ENCODE measurements around the gene LHX3. TPM values are rescaled to one million over a fixed set of nuclear protein-coding genes. Genes with fewer than 3 reads are reported as not detected.

LHX3 gene
- polyA plus RNA-seq, 2 of the 4 experiments (the other 2 are of a cell fraction) = 0.03 TPM; not detected in 1

DNA sequence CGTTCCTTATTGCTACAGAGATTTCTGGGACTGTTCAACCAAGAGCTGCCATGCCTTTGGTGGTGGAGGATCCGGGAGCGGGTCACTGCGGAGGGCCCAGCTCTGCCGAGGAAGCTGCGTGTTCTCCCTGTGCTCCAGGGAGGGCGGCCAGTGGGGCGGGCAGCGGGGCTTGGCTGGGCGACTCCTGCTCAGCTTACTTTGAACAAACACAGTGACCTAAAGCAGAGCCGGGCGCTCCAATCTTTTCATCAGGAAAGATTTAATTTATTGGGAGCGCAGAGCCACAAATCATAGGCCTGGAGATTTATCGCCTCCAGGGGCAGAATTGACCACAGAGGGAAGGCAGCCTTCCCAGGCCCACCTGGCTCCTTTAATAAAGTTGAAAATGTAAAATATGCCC, 27.7 kb downstream of the LHX3 start:
- ATAC-seq (no peak), DNase-seq (ENCODE audit: low read depth in 1 of 2, low spot score in 1 of 2) (no peak), FAIRE-seq (no peak)
- ChIA-PET POLR2A (no interaction called here), CTCF (interaction anchor here (2.5 kb wide), 1 partner anchor 106 kb away, joined by 13 read pairs; no protein-coding TSS in a partner anchor)
- Histone ChIP-seq H3K27ac (no peak overlapping the region), H3K4me1 (no peaks in the 10 kb centered on the region), H3K4me3 (no peak overlapping the region), H3K9me3 (no peaks in the 10 kb centered on the region), H3K4me2 (no peak overlapping the region)
- no peak for TF ChIP-seq HMGXB4 (CRISPR knock-in tag; IDR thresholded peaks at IDR 0.05; ENCODE audit: borderline replicate concordance)
- TF ChIP-seq JUNB (IDR thresholded peaks at IDR 0.05) = no peak
- no peak for TF ChIP-seq HDAC2 (IDR thresholded peaks at IDR 0.05)
- no peak for TF ChIP-seq HEYL (CRISPR knock-in tag; IDR thresholded peaks at IDR 0.05)
- no peak for TF ChIP-seq ZSCAN20 (CRISPR knock-in tag; IDR thresholded peaks at IDR 0.05)
- TF ChIP-seq ESRRA (IDR thresholded peaks at IDR 0.05; ENCODE audit: borderline replicate concordance, low read length) = no peak
- TF ChIP-seq ZNF302 (CRISPR knock-in tag; IDR thresholded peaks at IDR 0.05) = no peak
- TF ChIP-seq, protein P1, sequence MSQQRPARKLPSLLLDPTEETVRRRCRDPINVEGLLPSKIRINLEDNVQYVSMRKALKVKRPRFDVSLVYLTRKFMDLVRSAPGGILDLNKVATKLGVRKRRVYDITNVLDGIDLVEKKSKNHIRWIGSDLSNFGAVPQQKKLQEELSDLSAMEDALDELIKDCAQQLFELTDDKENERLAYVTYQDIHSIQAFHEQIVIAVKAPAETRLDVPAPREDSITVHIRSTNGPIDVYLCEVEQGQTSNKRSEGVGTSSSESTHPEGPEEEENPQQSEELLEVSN (IDR thresholded peaks at IDR 0.05; ENCODE audit: borderline replicate concordance, low read depth) = no peak
- no peak for TF ChIP-seq EHF (CRISPR knock-in tag; IDR thresholded peaks at IDR 0.05)
- no peak for TF ChIP-seq KDM1A (IDR thresholded peaks at IDR 0.05; ENCODE audit: low read depth)
- TF ChIP-seq GATA3 (IDR thresholded peaks at IDR 0.05; ENCODE audit: borderline replicate concordance) = no peak
- 68% methylated on average over 9 of the region's 14 CpGs for WGBS (ENCODE audit: missing lambda C conversion rate)

DNA sequence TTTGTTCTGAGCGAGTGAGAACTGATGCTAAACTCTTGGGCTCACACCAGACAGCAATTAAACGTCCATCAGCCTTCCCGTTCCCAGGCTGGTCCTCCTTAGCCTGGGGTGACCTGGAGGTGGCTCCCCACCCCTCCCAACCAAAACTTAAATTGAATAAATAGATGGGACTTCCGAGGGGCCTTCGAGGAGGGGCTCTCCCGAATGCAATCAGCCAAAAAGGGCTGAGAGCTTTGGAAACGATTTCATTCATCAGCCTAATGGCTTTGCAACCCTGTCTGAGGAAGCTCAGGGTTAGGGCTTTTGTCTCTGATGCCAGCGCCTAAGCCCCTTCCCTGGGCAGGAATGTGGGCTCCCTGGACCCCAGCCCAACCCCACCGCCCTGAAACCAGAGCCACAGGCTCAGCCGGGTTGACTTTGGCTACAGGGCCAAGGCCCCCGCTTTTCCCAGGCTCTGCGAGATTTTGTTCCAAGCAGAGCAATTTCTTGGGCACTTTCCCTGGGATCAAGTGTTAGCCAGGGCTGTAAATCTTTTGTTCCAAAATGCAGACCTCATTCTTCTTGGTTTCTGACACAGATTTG, 29.2 kb downstream of the LHX3 start:
- POLR2A ChIA-PET = no interaction called here
- no peak for DNase-seq (ENCODE audit: low read depth in 1 of 2, low spot score in 1 of 2)
- CTCF ChIA-PET = interaction anchor here (0.9 to 1.9 kb wide), 4 partner anchors 10 to 108 kb away, joined by 3 to 7 read pairs (median 4); no protein-coding TSS in a partner anchor
- FAIRE-seq = no peak
- no peak for ATAC-seq
- no peak for TF ChIP-seq PHF8 (IDR thresholded peaks at IDR 0.05; ENCODE audit: borderline replicate concordance, low read depth)
- TF ChIP-seq ZNF302 (CRISPR knock-in tag; IDR thresholded peaks at IDR 0.05) = no peak
- TF ChIP-seq KDM1A (IDR thresholded peaks at IDR 0.05; ENCODE audit: low read depth) = no peak
- TF ChIP-seq MYC (IDR thresholded peaks at IDR 0.05; ENCODE audit: borderline replicate concordance, low read length) = no peak
- TF ChIP-seq EHF (CRISPR knock-in tag; IDR thresholded peaks at IDR 0.05) = no peak
- TF ChIP-seq HEYL (CRISPR knock-in tag; IDR thresholded peaks at IDR 0.05) = no peak
- TF ChIP-seq MAX (IDR thresholded peaks at IDR 0.05) = no peak
- TF ChIP-seq CBX8 (IDR thresholded peaks at IDR 0.05) = no peak
- no peak for TF ChIP-seq CEBPB (IDR thresholded peaks at IDR 0.05)
- no peak for TF ChIP-seq POLR2AphosphoS2 (conservative IDR thresholded peaks at IDR 0.05; ENCODE audit: low read length)
- TF ChIP-seq FOSL2 (IDR thresholded peaks at IDR 0.05) = no peak
- TF ChIP-seq FOSL2 (CRISPR knock-in tag; IDR thresholded peaks at IDR 0.05) = no peak
- TF ChIP-seq NFE2L2 (conservative IDR thresholded peaks at IDR 0.05; ENCODE audit: low read length) = no peak
- no peak for TF ChIP-seq NPAS2 (CRISPR knock-in tag; IDR thresholded peaks at IDR 0.05; ENCODE audit: borderline replicate concordance)
- no peak for TF ChIP-seq TFCP2L1 (CRISPR knock-in tag; IDR thresholded peaks at IDR 0.05)
- no peak for TF ChIP-seq ZSCAN20 (CRISPR knock-in tag; IDR thresholded peaks at IDR 0.05)
- H3K27ac ChIP-seq = no peak overlapping the region
- no peak overlapping the region for H3K4me2 ChIP-seq
- no peaks in the 10 kb centered on the region for H3K4me1 ChIP-seq
- WGBS (ENCODE audit: missing lambda C conversion rate) = 45% methylated on average over 12 of the region's 12 CpGs
- H3K4me3 ChIP-seq = no peak overlapping the region
- no peaks in the 10 kb centered on the region for H3K9me3 ChIP-seq
